ENCODE results near the gene KLK15.

- TF ChIP-seq POLR2AphosphoS5 (IDR thresholded peaks at IDR 0.05; ENCODE audit: low read length) (no peak), POLR2A (IDR thresholded peaks at IDR 0.05; ENCODE audit: low read depth, low read length) (0 out of 2 replicates have a peak, but pooled peaks have one; percentile 34), NKRF (conservative IDR thresholded peaks at IDR 0.05) (no peak), SPI1 (IDR thresholded peaks at IDR 0.05; ENCODE audit: borderline replicate concordance, insufficient read depth, low read depth, low read length) (no peak), E2F8 (IDR thresholded peaks at IDR 0.05; ENCODE audit: low read depth, partially characterized antibody) (no peak), CTCF (IDR thresholded peaks at IDR 0.05 in 2 of 3, conservative IDR thresholded peaks at IDR 0.05 in 1 of 3; ENCODE audit: control insufficient read depth in 2 of 3, extremely low read depth in 1 of 3, insufficient read depth in 1 of 3, low read depth in 3 of 3, low read length in 3 of 3) (peak in 1 of 3 experiments; percentile 35; a peak in 2 of 6 replicates), CHD1 (IDR thresholded peaks at IDR 0.05; ENCODE audit: low read depth, low read length) (no peak), REST (IDR thresholded peaks at IDR 0.05; ENCODE audit: low read depth, low read length) (no peak), NR2C2 (IDR thresholded peaks at IDR 0.05; ENCODE audit: borderline replicate concordance, control insufficient read depth, insufficient read length, low read depth) (no peak), E2F4 (IDR thresholded peaks at IDR 0.05; ENCODE audit: low read depth, low read length) (no peak), KDM1A (IDR thresholded peaks at IDR 0.05; ENCODE audit: borderline replicate concordance) (no peak), ZBTB11 (CRISPR knock-in tag; IDR thresholded peaks at IDR 0.05) (no peak), CBX3 (IDR thresholded peaks at IDR 0.05; ENCODE audit: borderline replicate concordance, low read depth) (no peak), PRDM15 (CRISPR knock-in tag; IDR thresholded peaks at IDR 0.05) (no peak)
Measured at GRCh38 chr19:50870417-50871089, 37.2 kb upstream of the KLK15 start.
